WI38 (cell line): ENCODE data around the gene NANP.
"Not testable (repeated sequence)": the region's sequence is repeated elsewhere in the genome, so short reads cannot be mapped to it uniquely, and the experiment has no call there.

Experiments used
- H3K4me3 ChIP-seq: 2 replicates; pipeline ENCODE4 v1.5.1; 2011; ENCODE audit warnings: low read depth, mild to moderate bottlenecking, control low read depth, low read length
- TF ChIP-seq, protein P1 (sequence below): IDR thresholded peaks from 2 replicates; pipeline ENCODE4 v1.5.1; 2012; ENCODE audit warnings: low read depth, mild to moderate bottlenecking, control low read depth, low read length

Gene NANP

GRCh38 chr20:25605148-25605547 lies 18.7 kb downstream of the NANP start:
- H3K4me3 ChIP-seq: no peak overlapping the region
- TF ChIP-seq, protein P1, sequence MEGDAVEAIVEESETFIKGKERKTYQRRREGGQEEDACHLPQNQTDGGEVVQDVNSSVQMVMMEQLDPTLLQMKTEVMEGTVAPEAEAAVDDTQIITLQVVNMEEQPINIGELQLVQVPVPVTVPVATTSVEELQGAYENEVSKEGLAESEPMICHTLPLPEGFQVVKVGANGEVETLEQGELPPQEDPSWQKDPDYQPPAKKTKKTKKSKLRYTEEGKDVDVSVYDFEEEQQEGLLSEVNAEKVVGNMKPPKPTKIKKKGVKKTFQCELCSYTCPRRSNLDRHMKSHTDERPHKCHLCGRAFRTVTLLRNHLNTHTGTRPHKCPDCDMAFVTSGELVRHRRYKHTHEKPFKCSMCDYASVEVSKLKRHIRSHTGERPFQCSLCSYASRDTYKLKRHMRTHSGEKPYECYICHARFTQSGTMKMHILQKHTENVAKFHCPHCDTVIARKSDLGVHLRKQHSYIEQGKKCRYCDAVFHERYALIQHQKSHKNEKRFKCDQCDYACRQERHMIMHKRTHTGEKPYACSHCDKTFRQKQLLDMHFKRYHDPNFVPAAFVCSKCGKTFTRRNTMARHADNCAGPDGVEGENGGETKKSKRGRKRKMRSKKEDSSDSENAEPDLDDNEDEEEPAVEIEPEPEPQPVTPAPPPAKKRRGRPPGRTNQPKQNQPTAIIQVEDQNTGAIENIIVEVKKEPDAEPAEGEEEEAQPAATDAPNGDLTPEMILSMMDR: no peak

GRCh38 chr20:25604611-25605010 lies 19.2 kb downstream of the NANP start:
- no peak overlapping the region for H3K4me3 ChIP-seq
- TF ChIP-seq, protein P1: no peak

DNA sequence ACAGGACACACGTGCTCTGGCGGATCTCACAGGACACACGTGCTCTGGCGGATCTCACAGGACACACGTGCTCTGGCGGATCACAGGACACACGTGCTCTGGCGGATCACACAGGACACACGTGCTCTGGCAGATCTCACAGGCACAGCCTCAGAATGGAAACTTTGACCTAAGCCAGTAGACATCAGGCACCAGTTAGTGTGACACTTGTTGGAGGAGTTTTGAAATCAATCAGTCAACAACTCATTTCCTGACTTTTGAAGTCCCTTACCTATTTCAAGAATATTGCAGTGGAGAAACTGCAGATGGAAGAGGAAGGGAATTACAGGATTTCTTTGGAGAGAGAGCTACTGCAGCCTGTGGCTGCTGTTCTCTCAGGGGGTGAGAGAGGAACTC lies 20.9 kb downstream of the NANP start:
- not testable (repeated sequence) for H3K4me3 ChIP-seq

GRCh38 chr20:25602191-25602913 lies 21.5 kb downstream of the NANP start:
- H3K4me3 ChIP-seq: not testable (repeated sequence)

DNA sequence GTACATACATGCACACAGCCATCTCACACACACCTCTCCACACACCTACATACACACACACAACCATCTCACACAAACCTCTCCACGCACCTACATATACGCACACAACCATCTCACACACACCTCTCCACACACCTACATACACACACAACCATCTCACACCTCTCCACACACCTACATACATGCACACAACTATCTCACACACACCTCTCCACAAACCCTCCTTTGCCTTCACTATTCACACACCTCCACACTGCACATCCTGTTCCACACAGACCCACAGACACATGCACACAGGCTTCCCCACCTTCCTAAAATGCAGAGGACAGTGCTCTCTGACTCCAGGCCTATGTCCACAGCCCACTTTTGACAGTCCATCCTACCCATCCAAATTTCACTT lies 22.2 kb downstream of the NANP start:
- no peak overlapping the region for H3K4me3 ChIP-seq
- TF ChIP-seq, protein P1: no peak

- TF ChIP-seq, protein P1: no peak
- no peak overlapping the region for H3K4me3 ChIP-seq
These were observed 23.2 kb downstream of the NANP start for GRCh38 chr20:25600632-25601031.

- TF ChIP-seq, protein P1: no peak
- H3K4me3 ChIP-seq: no peak overlapping the region
These were observed 31.5 kb downstream of the NANP start for GRCh38 chr20:25592135-25592852.

- H3K4me3 ChIP-seq: not testable (repeated sequence)
These were observed 33.0 kb downstream of the NANP start for GRCh38 chr20:25590778-25591177.

GRCh38 chr20:25588491-25588890 lies 35.3 kb downstream of the NANP start:
- no peak overlapping the region for H3K4me3 ChIP-seq
- TF ChIP-seq, protein P1: no peak
